ENCODE measurements around the gene BSCL2.

DNA sequence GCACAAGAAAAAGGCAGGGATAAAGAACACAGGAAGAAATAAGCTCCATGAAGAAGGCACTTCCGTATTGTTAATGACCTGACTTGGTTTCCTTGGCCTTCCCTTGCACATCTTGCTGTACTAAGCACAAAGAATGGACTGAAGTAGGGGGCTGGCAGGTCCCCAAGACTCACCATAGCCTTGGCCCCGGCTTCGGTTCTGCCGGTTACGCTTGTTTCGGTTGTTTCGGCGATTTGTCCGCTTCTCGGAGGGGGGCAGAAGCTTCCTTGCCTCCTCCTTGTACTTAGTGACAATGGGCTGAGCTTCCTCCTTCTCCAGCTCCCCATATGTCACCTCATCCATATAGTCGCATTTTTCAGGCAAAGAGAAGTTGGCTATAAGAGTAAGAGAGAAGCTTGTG lies 9.6 kb upstream of the BSCL2 start:
- TF ChIP-seq POLR2A (IDR thresholded peaks at IDR 0.05; ENCODE audit: low read depth, low read length) (no peak), TAF1 (IDR thresholded peaks at IDR 0.05; ENCODE audit: low read depth, low read length) (no peak), POLR2AphosphoS5 (IDR thresholded peaks at IDR 0.05; ENCODE audit: low read depth, low read length) (no peak), SPI1 (IDR thresholded peaks at IDR 0.05; ENCODE audit: low read depth, low read length) (no peak)
